Endodermal cell (in vitro differentiated cells): Measurements from ENCODE around the gene SCRT2. TPM values are rescaled to one million over a fixed set of nuclear protein-coding genes. Genes with fewer than 3 reads are reported as not detected.

Experiments
- DNase-seq: peaks from one replicate; pipeline ENCODE4 v3.0.0-alpha.2; 2017
- H3K27ac ChIP-seq: 2 replicates; pipeline ENCODE4 v1.5.1; 2013; ENCODE audit warnings: mild to moderate bottlenecking, low read depth, low read length, moderate library complexity
- H3K27me3 ChIP-seq: 2 replicates; pipeline ENCODE4 v1.6.1; 2013; ENCODE audit warnings: mild to moderate bottlenecking, low read length, moderate library complexity; ENCODE audit not compliant: insufficient read depth, control insufficient read depth, poor library complexity, severe bottlenecking
- H3K36me3 ChIP-seq: 2 replicates; pipeline ENCODE4 v1.7.0; 2013; ENCODE audit warnings: mild to moderate bottlenecking, low read length, moderate library complexity; ENCODE audit not compliant: control insufficient read depth, insufficient read depth
- H3K4me1 ChIP-seq: one replicate; pipeline ENCODE4 v1.7.0; 2013; ENCODE audit warnings: low read length; ENCODE audit not compliant: control insufficient read depth, insufficient read depth
- H3K4me3 ChIP-seq: 2 replicates; pipeline ENCODE4 v1.5.1; 2013; ENCODE audit warnings: mild to moderate bottlenecking, low read length, moderate library complexity
- H3K9ac ChIP-seq: 2 replicates; pipeline ENCODE4 v1.6.1; 2013; ENCODE audit warnings: mild to moderate bottlenecking, low read length, moderate library complexity; ENCODE audit not compliant: poor library complexity, severe bottlenecking; ENCODE audit errors: extremely low read depth
- H3K9me3 ChIP-seq: 2 replicates; pipeline ENCODE4 v1.6.1; 2013; ENCODE audit warnings: mild to moderate bottlenecking, low read length, moderate library complexity; ENCODE audit not compliant: control insufficient read depth
- H3K27ac Mint-ChIP-seq: 2 replicates; pipeline ENCODE4 v1.8.0; 2020; ENCODE audit warnings: mixed read lengths
- H3K27me3 Mint-ChIP-seq: 2 replicates; pipeline ENCODE4 v1.8.0; 2021; ENCODE audit warnings: mild to moderate bottlenecking, mixed read lengths; ENCODE audit not compliant: insufficient read depth
- H3K36me3 Mint-ChIP-seq: 2 replicates; pipeline ENCODE4 v1.8.0; 2020; ENCODE audit warnings: low read depth, mixed read lengths
- H3K4me1 Mint-ChIP-seq: 2 replicates; pipeline ENCODE4 v1.8.0; 2020; ENCODE audit warnings: mixed read lengths
- H3K4me3 Mint-ChIP-seq: 2 replicates; pipeline ENCODE4 v1.8.0; 2020; ENCODE audit warnings: mild to moderate bottlenecking, moderate library complexity, mixed read lengths
- H3K9me3 Mint-ChIP-seq: 2 replicates; pipeline ENCODE4 v1.8.0; 2020; ENCODE audit warnings: mild to moderate bottlenecking, mixed read lengths
- CTCF ChIP-seq: fragments of 200-600 bp; sonication (generic); conservative IDR thresholded peaks from 2 replicates; pipeline ENCODE4 v1.5.0; 2021; ENCODE audit warnings: antibody characterized with exemption, mild to moderate bottlenecking
- WGBS, 2 experiments: methylation state at CpG; one replicate each; pipeline versions ENCODE4 v1.1.5 to v1.1.7; 2013; ENCODE audit warnings: missing lambda C conversion rate in 2 of 2, mixed read lengths in 1 of 2; ENCODE audit not compliant: insufficient coverage in 1 of 2, insufficient read length in 1 of 2; 5-methylcytosine and 5-hydroxymethylcytosine counted together
- total RNA-seq, 2 donors: library from RNA; stranded (reverse); fragmentation: NEBNext Ultra II Directional in 1 of 2; extraction: Animal tissue kit (Norgen Biotek cat#: 25700) in 1 of 2; gene quantifications; 2 replicates in 1 of 2; 3 replicates in 1 of 2; pipeline ENCODE4 v1.2.1, GENCODE V29; 2021

SCRT2 gene
- total RNA-seq, 2 donors from 2014 or later, result not detected

GRCh38 chr20:653590-654416 lies 21.8 kb downstream of the SCRT2 start:
- no peaks in the 10 kb centered on the region for H3K27me3 ChIP-seq
- Mint-ChIP-seq H3K27ac (peak overlapping the region; percentile 80), H3K4me3 (peak overlapping the region; percentile 57), H3K9me3 (no peaks in the 10 kb centered on the region), H3K36me3 (peaks cover 13% of the 10 kb centered on the region), H3K27me3 (peaks cover 12% of the 10 kb centered on the region), H3K4me1 (peaks cover 32% of the 10 kb centered on the region)
- no peak overlapping the region for H3K27ac ChIP-seq
- 45 to 51% methylated on average over 28 to 31 of the region's 31 CpGs for WGBS, 2 experiments
- H3K9me3 ChIP-seq, result no peaks in the 10 kb centered on the region
- TF ChIP-seq CTCF, result peak; percentile 36
- H3K36me3 ChIP-seq, result peaks cover 3% of the 10 kb centered on the region
- no peak for DNase-seq
- H3K4me1 ChIP-seq, result peaks cover 16% of the 10 kb centered on the region
- peak overlapping the region; percentile 57 for H3K9ac ChIP-seq
- H3K4me3 ChIP-seq, result peak overlapping the region; percentile 78

- TF ChIP-seq CTCF, result peak; percentile 85
- Mint-ChIP-seq H3K27me3 (peaks cover 12% of the 10 kb centered on the region), H3K4me3 (peak within 1 kb of the TSS; percentile 57), H3K36me3 (peaks cover 19% of the 10 kb centered on the region), H3K9me3 (no peaks in the 10 kb centered on the region), H3K27ac (peak within 1 kb of the TSS; percentile 80), H3K4me1 (peaks cover 26% of the 10 kb centered on the region)
- Histone ChIP-seq H3K27ac (peak within 1 kb of the TSS; percentile 40), H3K27me3 (no peaks in the 10 kb centered on the region), H3K4me1 (peaks cover 14% of the 10 kb centered on the region), H3K4me3 (peak within 1 kb of the TSS; percentile 82), H3K9ac (peak within 1 kb of the TSS; percentile 57), H3K36me3 (peaks cover 10% of the 10 kb centered on the region), H3K9me3 (no peaks in the 10 kb centered on the region)
- DNase-seq, result peak; percentile 97
- 0% methylated on average over 4 to 74 of the region's 74 CpGs for WGBS, 2 experiments
Measured at GRCh38 chr20:653110-653589, 22.5 kb downstream of the SCRT2 start, which contains the start of gene SRXN1. SRXN1 (minus strand) TSS chr20:653200; CDS start chr20:653185, 15 bp downstream.

- Histone ChIP-seq H3K9me3 (peaks cover 4% of the 10 kb centered on the region), H3K9ac (peak overlapping the region; percentile 44), H3K4me1 (peaks cover 10% of the 10 kb centered on the region), H3K27ac (no peak overlapping the region), H3K36me3 (peaks cover 15% of the 10 kb centered on the region), H3K4me3 (peak overlapping the region; percentile 82), H3K27me3 (no peaks in the 10 kb centered on the region)
- Mint-ChIP-seq H3K9me3 (no peaks in the 10 kb centered on the region), H3K27me3 (peaks cover 12% of the 10 kb centered on the region), H3K4me1 (peaks cover 21% of the 10 kb centered on the region), H3K27ac (peak overlapping the region; percentile 52), H3K36me3 (peaks cover 24% of the 10 kb centered on the region), H3K4me3 (peak overlapping the region; percentile 57)
- peak; percentile 78 for DNase-seq
- no peak for TF ChIP-seq CTCF
- 6 to 7% methylated on average over 25 to 36 of the region's 36 CpGs for WGBS, 2 experiments
Measured at GRCh38 chr20:652615-653109, 22.9 kb downstream of the SCRT2 start.
